ENCODE data around the gene CLIP1. TPM values are rescaled to one million over a fixed set of nuclear protein-coding genes. Genes with fewer than 3 reads are reported as not detected.

Gene CLIP1
- total RNA-seq, 1 experiment from 2014 or later: 42.9 TPM

GRCh38 chr12:122282061-122282460 is 140.4 kb downstream of the CLIP1 start:
- DNase-seq (ENCODE audit: low read depth, low spot score): no peak
- H3K36me3 ChIP-seq (ENCODE audit: control insufficient read depth in 1 of 2, insufficient read depth in 2 of 2, low read length in 2 of 2): peaks cover 0 to 4% of the 10 kb centered on the region in 2 experiments; a peak in 2 of 4 replicates
- intact Hi-C loops (cut with micrococcal nuclease): no loop called here
- ChIA-PET POLR2A (no interaction called here), CTCF (no interaction called here), RAD21 (ENCODE audit: low non-redundant PET in 1 of 2, low total read pairs in 2 of 2, uncharacterized antibody in 2 of 2, unreplicated experiment in 2 of 2) (no interaction called here)
- BruUV-seq (replicated peaks): no TSS peak
- no peaks in the 10 kb centered on the region for H3K9me2 ChIP-seq (ENCODE audit: insufficient read depth)
- H3K27ac ChIP-seq (ENCODE audit: low read depth, low read length): no peak overlapping the region
- H3K9ac ChIP-seq (ENCODE audit: low read length): no peak overlapping the region
- H3K79me2 ChIP-seq (ENCODE audit: insufficient read depth, low read length): no peaks in the 10 kb centered on the region
- no peak for TF ChIP-seq ELF1 (IDR thresholded peaks at IDR 0.05; ENCODE audit: borderline replicate concordance, low read depth)
- TF ChIP-seq ZFX (IDR thresholded peaks at IDR 0.05): no peak
- TF ChIP-seq EGR1 (IDR thresholded peaks at IDR 0.05; ENCODE audit: low read depth): no peak
- no peak for TF ChIP-seq POLR2AphosphoS5 (IDR thresholded peaks at IDR 0.05; ENCODE audit: low read depth, low read length)
- TF ChIP-seq CTCF (IDR thresholded peaks at IDR 0.05 in 2 of 3, conservative IDR thresholded peaks at IDR 0.05 in 1 of 3; ENCODE audit: borderline replicate concordance in 1 of 3, insufficient read depth in 1 of 3, low read depth in 2 of 3, low read length in 2 of 3): no peak
- no peak for TF ChIP-seq SIN3A (IDR thresholded peaks at IDR 0.05; ENCODE audit: low read depth)
- no peak for TF ChIP-seq POLR2A (IDR thresholded peaks at IDR 0.05; ENCODE audit: borderline replicate concordance, extremely low read depth, insufficient read depth, insufficient read length)
- TF ChIP-seq SP1 (IDR thresholded peaks at IDR 0.05; ENCODE audit: low read depth): no peak
- TF ChIP-seq REST (IDR thresholded peaks at IDR 0.05; ENCODE audit: low read depth): no peak
- no peak for TF ChIP-seq EZH2phosphoT487 (IDR thresholded peaks at IDR 0.05; ENCODE audit: borderline replicate concordance)
- TF ChIP-seq YY1 (IDR thresholded peaks at IDR 0.05; ENCODE audit: extremely low read depth, insufficient replicate concordance, low read depth, low read length): no peak
- TF ChIP-seq JUND (IDR thresholded peaks at IDR 0.05): no peak
- TF ChIP-seq, protein P1, sequence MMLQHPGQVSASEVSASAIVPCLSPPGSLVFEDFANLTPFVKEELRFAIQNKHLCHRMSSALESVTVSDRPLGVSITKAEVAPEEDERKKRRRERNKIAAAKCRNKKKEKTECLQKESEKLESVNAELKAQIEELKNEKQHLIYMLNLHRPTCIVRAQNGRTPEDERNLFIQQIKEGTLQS (IDR thresholded peaks at IDR 0.05): no peak
- TF ChIP-seq, protein P2, sequence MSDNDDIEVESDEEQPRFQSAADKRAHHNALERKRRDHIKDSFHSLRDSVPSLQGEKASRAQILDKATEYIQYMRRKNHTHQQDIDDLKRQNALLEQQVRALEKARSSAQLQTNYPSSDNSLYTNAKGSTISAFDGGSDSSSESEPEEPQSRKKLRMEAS (IDR thresholded peaks at IDR 0.05): no peak
- TF ChIP-seq TCF7L2 (IDR thresholded peaks at IDR 0.05; ENCODE audit: borderline replicate concordance, extremely low read depth, insufficient read depth, insufficient read length): no peak
- no peak for TF ChIP-seq SRF (IDR thresholded peaks at IDR 0.05; ENCODE audit: low read depth)
- TF ChIP-seq ZBTB33 (IDR thresholded peaks at IDR 0.05; ENCODE audit: extremely low read depth, insufficient replicate concordance, low read length): no peak
- H4K20me1 ChIP-seq (ENCODE audit: insufficient read depth): no peaks in the 10 kb centered on the region
- H2AFZ ChIP-seq (ENCODE audit: low read depth, low read length, poor library complexity, severe bottlenecking): no peak overlapping the region
- no peak overlapping the region for H3K4me2 ChIP-seq (ENCODE audit: low read length)
- no peaks in the 10 kb centered on the region for H3K27me3 ChIP-seq (ENCODE audit: insufficient read depth, low read length)
- H3K4me1 ChIP-seq (ENCODE audit: control insufficient read depth in 1 of 2, insufficient read depth in 2 of 2, low read length in 2 of 2): no peaks in the 10 kb centered on the region
- no peaks in the 10 kb centered on the region for H3K9me3 ChIP-seq (ENCODE audit: control insufficient read depth in 1 of 2, insufficient read depth in 1 of 2, low read depth in 1 of 2, low read length in 2 of 2)
- H3K4me3 ChIP-seq (replicated peaks in 1 of 2; ENCODE audit: low read depth in 1 of 2, low read length in 2 of 2): no peak overlapping the region
- ATAC-seq: no peak

All from HCT116 (cell line).